A549 (cell line): ENCODE data around the gene SBF1.

Source experiments
- BHLHE40 ChIP-seq: IDR thresholded peaks from 2 replicates; pipeline ENCODE4 v1.6.1; 2012; ENCODE audit warnings: low read depth, low read length, inconsistent platforms
- CHD2 ChIP-seq: fragments of 150-350 bp; IDR thresholded peaks from 2 replicates; pipeline ENCODE4 v1.6.1; 2014; ENCODE audit warnings: low read length; ENCODE audit not compliant: partially characterized antibody
- CTCF ChIP-seq: fragments of >200 bp; sonication (Bioruptor Twin); formaldehyde crosslinking; IDR thresholded peaks from 3 replicates; pipeline ENCODE4 v1.5.1; 2016
- ELK1 ChIP-seq: fragments of 150-350 bp; IDR thresholded peaks from 2 replicates; pipeline ENCODE4 v1.6.1; 2014; ENCODE audit warnings: low read depth, mild to moderate bottlenecking, low read length
- JUN ChIP-seq, 2 experiments: fragments of >200 bp; sonication (Bioruptor Twin); formaldehyde crosslinking; IDR thresholded peaks; 2 replicates in 1 of 2; 3 replicates in 1 of 2; pipeline ENCODE4 v1.6.1; 2016 to 2017
- KDM1A ChIP-seq: fragments of 200-600 bp; sonication (generic); IDR thresholded peaks from 2 replicates; pipeline ENCODE4 v1.6.1; 2016; ENCODE audit warnings: low read depth, mild to moderate bottlenecking
- MAFK ChIP-seq: fragments of 450-650 bp; IDR thresholded peaks from 2 replicates; pipeline ENCODE4 v1.6.1; 2014; ENCODE audit not compliant: partially characterized antibody
- MYC ChIP-seq: IDR thresholded peaks from 2 replicates; pipeline ENCODE4 v1.6.1; 2012; ENCODE audit warnings: mild to moderate bottlenecking, inconsistent platforms, low read length, improper control_type of control experiment, borderline replicate concordance
- NFE2L2 ChIP-seq: fragments of 150-350 bp; conservative IDR thresholded peaks from 2 replicates; pipeline ENCODE4 v1.6.1; 2014; ENCODE audit warnings: low read length
- NR3C1 ChIP-seq: fragments of >200 bp; sonication (Bioruptor Twin); formaldehyde crosslinking; IDR thresholded peaks from 3 replicates; pipeline ENCODE4 v1.6.1; 2017
- PHF8 ChIP-seq: fragments of 200-600 bp; sonication (generic); IDR thresholded peaks from 2 replicates; pipeline ENCODE4 v1.6.1; 2016; ENCODE audit warnings: low read depth, mild to moderate bottlenecking, antibody characterized with exemption, moderate library complexity, borderline replicate concordance
- POLR2A ChIP-seq: IDR thresholded peaks from 2 replicates; pipeline ENCODE4 v1.6.1; 2012; ENCODE audit warnings: mild to moderate bottlenecking, low read length
- RCOR1 ChIP-seq: fragments of 150-350 bp; IDR thresholded peaks from 2 replicates; pipeline ENCODE4 v1.6.1; 2014; ENCODE audit warnings: antibody characterized with exemption, low read length, low read depth
- ZC3H11A ChIP-seq: fragments of 450-650 bp; IDR thresholded peaks from 2 replicates; pipeline ENCODE4 v1.6.1; 2014; ENCODE audit warnings: antibody characterized with exemption, mild to moderate bottlenecking

- no peak for TF ChIP-seq CTCF
- TF ChIP-seq BHLHE40: no peak
- TF ChIP-seq PHF8: no peak
- no peak for TF ChIP-seq ELK1
- TF ChIP-seq MAFK: no peak
- TF ChIP-seq MYC: no peak
- TF ChIP-seq ZC3H11A: no peak
- no peak for TF ChIP-seq NR3C1
- no peak for TF ChIP-seq NFE2L2
- no peak for TF ChIP-seq POLR2A
- TF ChIP-seq RCOR1: no peak
- TF ChIP-seq CHD2: no peak
- no peak for TF ChIP-seq KDM1A
- no peak for TF ChIP-seq JUN (IDR thresholded peaks at IDR 0.05)
These were observed 41.2 kb upstream of the SBF1 start for GRCh38 chr22:50516068-50516467.
